GM10266 (cell line): ENCODE data around the gene DTYMK.

Experiments
- DNase-seq: peaks from one replicate; pipeline ENCODE4 v3.0.0; 2012; ENCODE audit errors: extremely low spot score
- TF ChIP-seq, protein P1 (sequence below): IDR thresholded peaks from 2 replicates; pipeline ENCODE4 v1.5.1; 2012; ENCODE audit warnings: mild to moderate bottlenecking, low read depth; ENCODE audit not compliant: control insufficient read depth, insufficient read depth; ENCODE audit errors: missing control alignments

The DTYMK gene

DNA sequence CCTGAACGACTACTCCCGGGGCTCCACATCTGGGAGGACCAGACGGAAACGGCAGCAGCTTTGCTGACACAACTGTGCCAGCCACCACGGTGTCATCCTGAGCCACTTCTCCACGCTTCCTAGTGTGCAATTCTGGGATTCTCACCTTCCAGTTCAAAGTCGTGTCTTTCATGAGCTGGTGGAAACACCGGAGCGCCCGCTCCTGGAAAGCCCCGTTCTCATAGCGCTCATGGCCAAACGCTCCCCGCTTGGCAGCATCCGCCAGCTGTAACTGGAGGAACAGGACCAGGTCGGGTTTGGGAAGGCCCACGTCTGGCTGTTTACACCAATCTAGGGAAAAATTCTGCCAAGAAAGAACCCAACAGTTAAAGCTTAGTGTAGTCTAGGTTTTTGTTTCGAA, 8.3 kb downstream of the DTYMK start:
- TF ChIP-seq, protein P1, sequence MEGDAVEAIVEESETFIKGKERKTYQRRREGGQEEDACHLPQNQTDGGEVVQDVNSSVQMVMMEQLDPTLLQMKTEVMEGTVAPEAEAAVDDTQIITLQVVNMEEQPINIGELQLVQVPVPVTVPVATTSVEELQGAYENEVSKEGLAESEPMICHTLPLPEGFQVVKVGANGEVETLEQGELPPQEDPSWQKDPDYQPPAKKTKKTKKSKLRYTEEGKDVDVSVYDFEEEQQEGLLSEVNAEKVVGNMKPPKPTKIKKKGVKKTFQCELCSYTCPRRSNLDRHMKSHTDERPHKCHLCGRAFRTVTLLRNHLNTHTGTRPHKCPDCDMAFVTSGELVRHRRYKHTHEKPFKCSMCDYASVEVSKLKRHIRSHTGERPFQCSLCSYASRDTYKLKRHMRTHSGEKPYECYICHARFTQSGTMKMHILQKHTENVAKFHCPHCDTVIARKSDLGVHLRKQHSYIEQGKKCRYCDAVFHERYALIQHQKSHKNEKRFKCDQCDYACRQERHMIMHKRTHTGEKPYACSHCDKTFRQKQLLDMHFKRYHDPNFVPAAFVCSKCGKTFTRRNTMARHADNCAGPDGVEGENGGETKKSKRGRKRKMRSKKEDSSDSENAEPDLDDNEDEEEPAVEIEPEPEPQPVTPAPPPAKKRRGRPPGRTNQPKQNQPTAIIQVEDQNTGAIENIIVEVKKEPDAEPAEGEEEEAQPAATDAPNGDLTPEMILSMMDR, result no peak
- no peak for DNase-seq

DNA sequence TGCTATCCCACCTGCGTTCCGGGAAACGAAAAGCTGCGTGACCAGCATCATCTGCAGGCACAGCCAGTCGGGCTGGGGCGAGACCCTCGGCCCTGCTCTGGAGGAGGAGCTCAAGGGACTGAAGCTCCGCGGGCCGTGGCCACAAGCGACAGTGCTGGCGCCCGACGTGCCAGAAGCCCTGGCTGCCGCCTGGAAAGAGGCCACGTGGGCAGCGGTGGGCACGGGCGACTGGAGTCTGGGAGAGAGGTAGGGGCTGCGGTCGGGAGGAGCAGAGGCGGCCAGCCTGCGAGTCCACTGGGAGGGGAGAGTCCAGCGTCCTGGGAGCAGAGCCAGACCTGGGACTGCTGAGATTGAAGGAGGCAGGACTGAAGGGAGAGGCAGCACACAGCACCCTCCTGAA, 9.2 kb downstream of the DTYMK start:
- TF ChIP-seq, protein P1, result no peak
- no peak for DNase-seq

DNA sequence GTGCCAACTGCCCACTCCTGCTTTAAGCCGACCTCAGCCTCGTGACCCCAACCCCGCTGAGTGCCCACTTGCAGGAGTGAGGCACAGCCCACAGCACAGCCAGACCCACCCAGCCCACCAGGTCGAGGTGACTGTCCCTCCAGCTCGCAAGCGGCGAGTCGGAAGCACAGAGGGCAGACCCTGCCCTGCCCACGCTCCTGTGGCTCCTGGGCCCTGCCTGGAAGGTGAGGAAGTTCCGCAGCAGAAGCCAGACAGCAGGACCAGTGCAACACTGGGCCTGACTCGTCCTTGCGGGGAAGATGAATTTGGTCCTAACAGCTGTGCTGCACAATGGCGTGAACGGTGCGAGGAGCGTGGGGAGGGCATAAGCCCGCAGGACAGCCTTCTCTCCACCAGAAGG, 9.9 kb downstream of the DTYMK start:
- TF ChIP-seq, protein P1, result no peak
- DNase-seq, result no peak

DNA sequence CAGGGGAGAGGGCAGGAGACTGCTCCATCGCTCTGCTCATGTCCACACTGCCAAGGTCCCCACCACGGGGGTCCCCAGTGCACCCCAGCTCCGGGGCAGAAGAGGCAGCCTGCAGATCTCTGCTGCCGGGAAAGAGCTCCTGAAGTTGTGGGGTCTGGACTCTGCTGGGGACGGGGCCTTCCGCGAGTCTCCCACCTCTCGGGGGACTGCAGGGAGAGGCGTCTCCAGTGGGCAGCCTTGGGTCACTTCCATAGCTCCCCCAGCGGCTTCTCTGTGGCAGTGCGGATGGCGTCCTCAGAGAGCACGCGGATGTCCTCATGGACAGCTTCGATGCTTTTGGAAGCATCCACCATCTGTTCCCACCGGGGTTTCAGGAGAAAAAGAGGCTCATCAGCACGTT, 10.7 kb downstream of the DTYMK start:
- TF ChIP-seq, protein P1, result no peak
- DNase-seq, result no peak

DNA sequence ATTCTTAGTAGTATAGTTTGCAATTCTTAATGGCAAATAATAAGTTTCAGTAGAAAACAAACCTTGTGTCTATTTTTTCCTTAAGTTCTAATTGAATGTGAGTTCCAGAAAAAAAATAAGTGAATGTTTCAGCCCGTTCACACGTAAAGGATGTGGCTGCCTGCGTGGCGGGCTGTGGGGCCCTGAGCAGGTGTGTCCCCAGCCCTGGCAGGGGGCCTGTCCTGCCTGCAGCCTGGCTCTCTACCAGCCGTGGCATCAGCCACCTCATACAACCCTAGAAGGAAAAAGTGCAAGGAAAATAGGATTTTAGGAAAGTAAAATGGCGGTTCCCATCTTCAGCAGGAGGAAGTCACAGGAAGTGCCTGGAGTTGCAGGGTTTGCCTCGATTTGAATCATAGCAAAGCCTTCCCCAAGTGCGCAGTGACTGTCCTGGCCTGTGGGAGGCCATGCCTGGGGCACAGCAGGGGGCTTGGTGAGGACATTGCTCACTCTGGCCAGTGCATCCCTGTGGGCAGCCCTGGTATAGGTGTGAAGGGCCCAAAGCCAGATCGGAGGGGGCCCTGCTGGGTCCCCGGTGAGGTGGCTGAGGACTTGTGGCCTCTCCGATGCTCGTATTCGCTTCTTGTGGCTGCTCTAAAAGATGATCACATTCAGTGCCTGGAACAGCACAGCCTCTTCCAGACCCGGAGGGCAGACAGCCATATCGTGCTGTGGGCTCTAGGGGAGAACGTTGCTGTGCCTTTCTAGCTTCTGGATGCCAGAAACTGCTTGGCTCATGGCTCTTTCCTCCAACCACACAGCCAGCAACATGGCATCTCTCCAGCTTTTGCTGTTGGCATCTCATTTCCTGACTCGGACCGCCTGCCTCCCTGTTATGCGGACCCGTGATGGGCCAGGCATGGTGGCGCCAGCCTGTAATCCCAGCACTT, 12.6 kb downstream of the DTYMK start:
- DNase-seq, result no peak
- TF ChIP-seq, protein P1, result no peak

DNA sequence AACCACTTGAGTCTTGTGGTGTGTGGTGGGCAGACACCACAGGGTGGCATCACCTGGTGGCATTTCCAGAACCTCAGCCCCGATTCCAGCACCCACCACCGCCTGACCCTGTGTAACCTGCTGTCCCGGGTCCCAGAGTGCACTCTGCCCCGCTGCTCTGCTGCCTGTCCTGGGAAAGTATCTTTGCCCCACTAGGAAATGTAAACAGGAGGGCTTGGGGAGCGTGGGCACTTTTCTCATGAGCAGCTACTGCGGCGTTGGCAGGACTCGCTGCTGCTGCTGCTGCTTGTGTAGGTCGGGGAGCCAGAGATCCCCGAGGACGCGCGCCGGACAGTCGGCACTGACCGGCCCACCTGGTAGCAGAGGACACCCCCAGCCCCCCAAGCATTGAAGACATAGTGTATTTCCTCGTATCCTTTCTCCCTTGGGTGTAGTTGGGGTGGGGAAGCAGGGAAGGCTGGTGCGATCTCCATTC, 13.4 kb downstream of the DTYMK start:
- DNase-seq, result no peak
- TF ChIP-seq, protein P1, result no peak
